K562 (cell line): ENCODE data around the gene AKAP7.

Experiments used
- GABPA ChIP-seq: fragments of 200-800 bp; sonication (Bioruptor generic); conservative IDR thresholded peaks from 2 replicates; pipeline ENCODE4 v1.6.1; 2016; ENCODE audit warnings: low read depth, missing genetic modification characterization, missing compliant biosample characterization
- ZNF76 ChIP-seq: fragments of 250-450 bp; sonication (Bioruptor Pico); IDR thresholded peaks from 2 replicates; pipeline ENCODE4 v1.4.0; 2020; ENCODE audit warnings: mild to moderate bottlenecking, moderate library complexity, borderline replicate concordance
- TF ChIP-seq, protein P1 (sequence below), 2 experiments: IDR thresholded peaks; 2 replicates each; pipeline ENCODE4 v1.6.1; 2012; ENCODE audit warnings: improper control_type of control experiment in 2 of 2, low read depth in 2 of 2, low read length in 2 of 2, borderline replicate concordance in 1 of 2
- TF ChIP-seq, protein P2 (sequence below): sonication (generic); formaldehyde crosslinking; IDR thresholded peaks from 2 replicates; pipeline ENCODE4 v1.9.0; 2022; ENCODE audit warnings: mild to moderate bottlenecking, missing genetic modification reagents

GRCh38 chr6:131258816-131259476 lies 123.7 kb downstream of the AKAP7 start:
- TF ChIP-seq GABPA (tag) (no peak), ZNF76 (CRISPR knock-in tag) (no peak)
- TF ChIP-seq, protein P1, sequence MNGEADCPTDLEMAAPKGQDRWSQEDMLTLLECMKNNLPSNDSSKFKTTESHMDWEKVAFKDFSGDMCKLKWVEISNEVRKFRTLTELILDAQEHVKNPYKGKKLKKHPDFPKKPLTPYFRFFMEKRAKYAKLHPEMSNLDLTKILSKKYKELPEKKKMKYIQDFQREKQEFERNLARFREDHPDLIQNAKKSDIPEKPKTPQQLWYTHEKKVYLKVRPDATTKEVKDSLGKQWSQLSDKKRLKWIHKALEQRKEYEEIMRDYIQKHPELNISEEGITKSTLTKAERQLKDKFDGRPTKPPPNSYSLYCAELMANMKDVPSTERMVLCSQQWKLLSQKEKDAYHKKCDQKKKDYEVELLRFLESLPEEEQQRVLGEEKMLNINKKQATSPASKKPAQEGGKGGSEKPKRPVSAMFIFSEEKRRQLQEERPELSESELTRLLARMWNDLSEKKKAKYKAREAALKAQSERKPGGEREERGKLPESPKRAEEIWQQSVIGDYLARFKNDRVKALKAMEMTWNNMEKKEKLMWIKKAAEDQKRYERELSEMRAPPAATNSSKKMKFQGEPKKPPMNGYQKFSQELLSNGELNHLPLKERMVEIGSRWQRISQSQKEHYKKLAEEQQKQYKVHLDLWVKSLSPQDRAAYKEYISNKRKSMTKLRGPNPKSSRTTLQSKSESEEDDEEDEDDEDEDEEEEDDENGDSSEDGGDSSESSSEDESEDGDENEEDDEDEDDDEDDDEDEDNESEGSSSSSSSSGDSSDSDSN (IDR thresholded peaks at IDR 0.05; ENCODE audit: borderline replicate concordance in 1 of 2, low read depth in 2 of 2, low read length in 2 of 2): no peak
- TF ChIP-seq, protein P2, sequence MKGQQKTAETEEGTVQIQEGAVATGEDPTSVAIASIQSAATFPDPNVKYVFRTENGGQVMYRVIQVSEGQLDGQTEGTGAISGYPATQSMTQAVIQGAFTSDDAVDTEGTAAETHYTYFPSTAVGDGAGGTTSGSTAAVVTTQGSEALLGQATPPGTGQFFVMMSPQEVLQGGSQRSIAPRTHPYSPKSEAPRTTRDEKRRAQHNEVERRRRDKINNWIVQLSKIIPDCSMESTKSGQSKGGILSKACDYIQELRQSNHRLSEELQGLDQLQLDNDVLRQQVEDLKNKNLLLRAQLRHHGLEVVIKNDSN: no peak
